Neural crest cell (in vitro differentiated cells): ENCODE results near the gene APBB2. TPM values are rescaled to one million over a fixed set of nuclear protein-coding genes. Genes with fewer than 3 reads are reported as not detected.

Experiments used
- DNase-seq: peaks from one replicate; pipeline ENCODE4 v3.0.0; 2021; ENCODE audit warnings: low read depth, mixed read lengths, low spot score
- H3K27ac Mint-ChIP-seq: one replicate; pipeline ENCODE4 v1.8.0; 2021; ENCODE audit warnings: mild to moderate bottlenecking, mixed read lengths; ENCODE audit not compliant: unreplicated experiment
- H3K27me3 Mint-ChIP-seq: 2 replicates; pipeline ENCODE4 v1.8.0; 2021; ENCODE audit warnings: low read depth, mild to moderate bottlenecking, mixed read lengths
- H3K36me3 Mint-ChIP-seq: 2 replicates; pipeline ENCODE4 v1.8.0; 2021; ENCODE audit warnings: low read depth, mild to moderate bottlenecking, mixed read lengths
- H3K4me1 Mint-ChIP-seq: 2 replicates; pipeline ENCODE4 v1.8.0; 2021; ENCODE audit warnings: mixed read lengths
- H3K4me3 Mint-ChIP-seq: one replicate; pipeline ENCODE4 v1.8.0; 2021; ENCODE audit warnings: mild to moderate bottlenecking, mixed read lengths
- H3K9me3 Mint-ChIP-seq: 2 replicates; pipeline ENCODE4 v1.8.0; 2021; ENCODE audit warnings: mixed read lengths
- total RNA-seq: library from RNA; stranded (reverse); gene quantifications from 2 replicates; pipeline ENCODE4 v1.2.1, GENCODE V29; 2021
- TF ChIP-seq, protein P1 (sequence below): fragments of 200-600 bp; sonication (generic); conservative IDR thresholded peaks from 2 replicates; pipeline ENCODE4 v1.5.0; 2021; ENCODE audit warnings: antibody characterized with exemption, mild to moderate bottlenecking

APBB2 gene
- total RNA-seq, 1 donor from 2014 or later, result 68.5 TPM

- no peak overlapping the region for H3K27ac Mint-ChIP-seq
- TF ChIP-seq, protein P1, sequence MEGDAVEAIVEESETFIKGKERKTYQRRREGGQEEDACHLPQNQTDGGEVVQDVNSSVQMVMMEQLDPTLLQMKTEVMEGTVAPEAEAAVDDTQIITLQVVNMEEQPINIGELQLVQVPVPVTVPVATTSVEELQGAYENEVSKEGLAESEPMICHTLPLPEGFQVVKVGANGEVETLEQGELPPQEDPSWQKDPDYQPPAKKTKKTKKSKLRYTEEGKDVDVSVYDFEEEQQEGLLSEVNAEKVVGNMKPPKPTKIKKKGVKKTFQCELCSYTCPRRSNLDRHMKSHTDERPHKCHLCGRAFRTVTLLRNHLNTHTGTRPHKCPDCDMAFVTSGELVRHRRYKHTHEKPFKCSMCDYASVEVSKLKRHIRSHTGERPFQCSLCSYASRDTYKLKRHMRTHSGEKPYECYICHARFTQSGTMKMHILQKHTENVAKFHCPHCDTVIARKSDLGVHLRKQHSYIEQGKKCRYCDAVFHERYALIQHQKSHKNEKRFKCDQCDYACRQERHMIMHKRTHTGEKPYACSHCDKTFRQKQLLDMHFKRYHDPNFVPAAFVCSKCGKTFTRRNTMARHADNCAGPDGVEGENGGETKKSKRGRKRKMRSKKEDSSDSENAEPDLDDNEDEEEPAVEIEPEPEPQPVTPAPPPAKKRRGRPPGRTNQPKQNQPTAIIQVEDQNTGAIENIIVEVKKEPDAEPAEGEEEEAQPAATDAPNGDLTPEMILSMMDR, result no peak
- no peak for DNase-seq
- no peaks in the 10 kb centered on the region for H3K27me3 Mint-ChIP-seq
- H3K36me3 Mint-ChIP-seq, result no peaks in the 10 kb centered on the region
- no peaks in the 10 kb centered on the region for H3K9me3 Mint-ChIP-seq
- peaks cover 26% of the 10 kb centered on the region for H3K4me1 Mint-ChIP-seq
- no peak overlapping the region for H3K4me3 Mint-ChIP-seq
Observed at GRCh38 chr4:40967550-40967949, 246.8 kb downstream of the APBB2 start.

DNA sequence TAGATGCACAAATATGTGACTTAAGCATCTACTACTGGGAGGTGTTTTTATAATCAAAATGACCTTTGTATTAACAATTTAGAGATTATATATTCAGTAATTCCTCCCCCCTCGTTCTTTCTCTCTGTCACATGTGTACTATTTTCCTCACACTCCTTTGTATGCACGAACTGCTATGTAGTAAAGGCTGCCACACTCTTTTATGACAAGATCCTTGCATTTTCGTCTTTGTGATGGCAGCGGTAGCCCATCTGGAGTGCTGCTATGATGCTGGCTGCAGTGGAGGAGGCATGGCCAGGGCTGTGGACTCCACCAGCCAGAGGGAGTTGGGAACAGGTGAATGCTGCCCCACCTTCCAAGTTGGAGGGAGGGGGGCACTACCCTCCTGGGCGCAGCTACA is 248.3 kb downstream of the APBB2 start:
- H3K36me3 Mint-ChIP-seq, result peaks cover 6% of the 10 kb centered on the region
- TF ChIP-seq, protein P1, result no peak
- peaks cover 34% of the 10 kb centered on the region for H3K4me1 Mint-ChIP-seq
- H3K4me3 Mint-ChIP-seq, result no peak overlapping the region
- no peak overlapping the region for H3K27ac Mint-ChIP-seq
- H3K27me3 Mint-ChIP-seq, result no peaks in the 10 kb centered on the region
- peaks cover 5% of the 10 kb centered on the region for H3K9me3 Mint-ChIP-seq
- no peak for DNase-seq

DNA sequence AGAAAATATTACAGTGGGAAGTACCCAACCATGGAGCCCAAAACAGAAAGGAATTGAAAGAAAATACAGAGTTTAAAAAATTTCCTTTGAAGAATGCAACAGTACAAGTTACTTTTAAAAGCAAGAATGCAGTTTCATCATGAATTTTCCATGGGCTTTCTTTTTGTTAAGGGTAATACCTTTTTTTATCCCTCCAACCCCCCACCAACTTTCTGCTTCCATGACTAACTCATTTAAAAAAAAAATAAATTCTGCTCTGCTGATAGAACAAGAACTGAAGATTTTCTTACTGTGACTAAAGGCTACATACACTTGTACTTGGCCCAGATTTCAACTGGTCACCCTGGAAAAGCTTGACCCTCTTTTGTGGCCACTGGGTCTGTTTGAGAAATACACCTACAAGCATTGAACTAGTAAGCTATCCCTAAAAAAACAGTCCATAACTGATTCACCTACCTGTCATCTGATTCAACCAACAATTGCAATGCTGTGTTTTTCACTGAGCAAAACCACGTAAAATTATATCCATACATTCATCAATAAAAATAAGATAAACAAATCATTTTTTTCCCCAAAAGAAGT is 250.4 kb downstream of the APBB2 start:
- peaks cover 10% of the 10 kb centered on the region for H3K9me3 Mint-ChIP-seq
- H3K27ac Mint-ChIP-seq, result no peak overlapping the region
- H3K27me3 Mint-ChIP-seq, result no peaks in the 10 kb centered on the region
- no peak for DNase-seq
- peaks cover 7% of the 10 kb centered on the region for H3K36me3 Mint-ChIP-seq
- H3K4me3 Mint-ChIP-seq, result no peak overlapping the region
- TF ChIP-seq, protein P1, result no peak
- peaks cover 19% of the 10 kb centered on the region for H3K4me1 Mint-ChIP-seq

DNA sequence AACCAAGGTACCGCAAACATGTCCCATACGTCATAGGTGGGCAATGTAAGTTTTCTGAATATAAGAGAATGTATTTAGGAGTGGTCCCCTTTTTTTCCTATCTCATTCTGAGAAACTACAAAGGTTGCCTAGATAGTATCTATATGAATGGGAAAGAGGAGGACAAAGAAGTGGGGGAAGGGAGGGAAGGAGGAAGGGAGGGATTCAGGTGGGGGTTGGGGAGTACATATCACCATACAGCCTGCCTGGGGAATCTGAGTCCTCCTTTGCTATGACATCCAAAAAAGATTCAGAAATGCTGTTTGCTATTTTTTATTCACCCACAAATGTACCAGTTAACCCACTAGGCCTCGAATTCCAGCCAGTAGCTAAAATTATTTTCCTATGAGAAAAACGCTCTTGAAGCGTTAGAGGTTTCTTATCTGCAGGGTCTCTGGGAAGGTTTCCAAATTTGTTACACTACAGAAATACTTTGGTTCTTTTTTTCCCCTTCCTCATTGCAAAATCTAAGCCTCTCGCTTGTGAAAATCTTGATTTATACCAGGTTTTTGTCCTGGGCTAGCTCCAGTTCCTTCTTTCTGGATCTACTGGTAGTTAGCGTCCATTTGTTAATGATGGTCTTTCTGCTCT is 251.7 kb downstream of the APBB2 start:
- Mint-ChIP-seq H3K9me3 (peaks cover 10% of the 10 kb centered on the region), H3K36me3 (peaks cover 7% of the 10 kb centered on the region), H3K4me3 (no peak overlapping the region), H3K4me1 (peaks cover 18% of the 10 kb centered on the region), H3K27ac (no peak overlapping the region), H3K27me3 (no peaks in the 10 kb centered on the region)
- no peak for DNase-seq
- TF ChIP-seq, protein P1, result no peak

- Mint-ChIP-seq H3K36me3 (peaks cover 7% of the 10 kb centered on the region), H3K27ac (no peak overlapping the region), H3K4me1 (peaks cover 21% of the 10 kb centered on the region), H3K9me3 (peaks cover 10% of the 10 kb centered on the region), H3K27me3 (no peaks in the 10 kb centered on the region), H3K4me3 (no peak overlapping the region)
- DNase-seq, result no peak
- TF ChIP-seq, protein P1, result no peak
Observed at GRCh38 chr4:40960941-40961340, 253.4 kb downstream of the APBB2 start.
